SK-N-SH (cell line): ENCODE data around the gene TYW1.
"Not testable (repeated sequence)": the region's sequence is repeated elsewhere in the genome, so short reads cannot be mapped to it uniquely, and the experiment has no call there.

ENCODE experiments used
- JUND ChIP-seq: IDR thresholded peaks from 2 replicates; pipeline ENCODE4 v1.4.0; 2012
- POLR2AphosphoS5 ChIP-seq: IDR thresholded peaks from 2 replicates; pipeline ENCODE4 v1.6.1; 2012; ENCODE audit warnings: low read depth, low read length
- RAD21 ChIP-seq: IDR thresholded peaks from 2 replicates; pipeline ENCODE4 v1.6.1; 2012; ENCODE audit warnings: mild to moderate bottlenecking, low read length
- RFX5 ChIP-seq: IDR thresholded peaks from 2 replicates; pipeline ENCODE4 v1.6.1; 2012; ENCODE audit warnings: mild to moderate bottlenecking, improper control_type of control experiment, low read length
- TAF1 ChIP-seq: IDR thresholded peaks from 2 replicates; pipeline ENCODE4 v1.6.1; 2012; ENCODE audit warnings: low read depth, mild to moderate bottlenecking, low read length, moderate library complexity, borderline replicate concordance
- TCF12 ChIP-seq: IDR thresholded peaks from 2 replicates; pipeline ENCODE4 v1.4.0; 2012
- TF ChIP-seq, protein P1 (sequence below): fragments of 150-350 bp; IDR thresholded peaks from 2 replicates; pipeline ENCODE4 v1.6.1; 2017; ENCODE audit warnings: antibody characterized with exemption, low read length, low read depth, borderline replicate concordance
- TF ChIP-seq, protein P2 (sequence below): fragments of 200-600 bp; sonication (generic); IDR thresholded peaks from 2 replicates; pipeline ENCODE4 v1.6.1; 2017; ENCODE audit warnings: antibody characterized with exemption, mild to moderate bottlenecking, moderate library complexity
- TF ChIP-seq, protein P3 (sequence below): IDR thresholded peaks from 2 replicates; pipeline ENCODE4; 2012
- TF ChIP-seq, protein P4 (sequence below): IDR thresholded peaks from 2 replicates; pipeline ENCODE4 v1.6.1; 2012; ENCODE audit warnings: mild to moderate bottlenecking, low read depth, low read length, moderate library complexity

DNA sequence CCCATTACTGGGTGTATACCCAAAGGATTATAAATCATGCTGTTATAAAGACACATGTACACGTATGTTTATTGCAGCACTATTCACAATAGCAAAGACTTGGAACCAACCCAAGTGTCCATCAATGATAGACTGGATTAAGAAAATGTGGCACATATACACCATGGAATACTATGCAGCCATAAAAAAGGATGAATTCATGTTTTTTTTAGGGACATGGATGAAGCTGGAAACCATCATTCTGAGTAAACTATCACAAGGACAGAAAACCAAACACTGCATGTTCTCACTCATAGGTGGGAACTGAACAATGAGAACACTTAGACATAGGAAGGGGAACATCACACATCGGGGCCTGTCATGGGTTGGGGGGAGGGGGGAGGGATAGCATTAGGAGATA, 94.4 kb downstream of the TYW1 start:
- TF ChIP-seq, protein P1, sequence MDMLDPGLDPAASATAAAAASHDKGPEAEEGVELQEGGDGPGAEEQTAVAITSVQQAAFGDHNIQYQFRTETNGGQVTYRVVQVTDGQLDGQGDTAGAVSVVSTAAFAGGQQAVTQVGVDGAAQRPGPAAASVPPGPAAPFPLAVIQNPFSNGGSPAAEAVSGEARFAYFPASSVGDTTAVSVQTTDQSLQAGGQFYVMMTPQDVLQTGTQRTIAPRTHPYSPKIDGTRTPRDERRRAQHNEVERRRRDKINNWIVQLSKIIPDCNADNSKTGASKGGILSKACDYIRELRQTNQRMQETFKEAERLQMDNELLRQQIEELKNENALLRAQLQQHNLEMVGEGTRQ, result not testable (repeated sequence)
- TF ChIP-seq, protein P2, sequence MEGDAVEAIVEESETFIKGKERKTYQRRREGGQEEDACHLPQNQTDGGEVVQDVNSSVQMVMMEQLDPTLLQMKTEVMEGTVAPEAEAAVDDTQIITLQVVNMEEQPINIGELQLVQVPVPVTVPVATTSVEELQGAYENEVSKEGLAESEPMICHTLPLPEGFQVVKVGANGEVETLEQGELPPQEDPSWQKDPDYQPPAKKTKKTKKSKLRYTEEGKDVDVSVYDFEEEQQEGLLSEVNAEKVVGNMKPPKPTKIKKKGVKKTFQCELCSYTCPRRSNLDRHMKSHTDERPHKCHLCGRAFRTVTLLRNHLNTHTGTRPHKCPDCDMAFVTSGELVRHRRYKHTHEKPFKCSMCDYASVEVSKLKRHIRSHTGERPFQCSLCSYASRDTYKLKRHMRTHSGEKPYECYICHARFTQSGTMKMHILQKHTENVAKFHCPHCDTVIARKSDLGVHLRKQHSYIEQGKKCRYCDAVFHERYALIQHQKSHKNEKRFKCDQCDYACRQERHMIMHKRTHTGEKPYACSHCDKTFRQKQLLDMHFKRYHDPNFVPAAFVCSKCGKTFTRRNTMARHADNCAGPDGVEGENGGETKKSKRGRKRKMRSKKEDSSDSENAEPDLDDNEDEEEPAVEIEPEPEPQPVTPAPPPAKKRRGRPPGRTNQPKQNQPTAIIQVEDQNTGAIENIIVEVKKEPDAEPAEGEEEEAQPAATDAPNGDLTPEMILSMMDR, result not testable (repeated sequence)
- TF ChIP-seq JUND, TAF1, RAD21, RFX5, POLR2AphosphoS5, TCF12: not testable (repeated sequence)
- TF ChIP-seq, protein P3, sequence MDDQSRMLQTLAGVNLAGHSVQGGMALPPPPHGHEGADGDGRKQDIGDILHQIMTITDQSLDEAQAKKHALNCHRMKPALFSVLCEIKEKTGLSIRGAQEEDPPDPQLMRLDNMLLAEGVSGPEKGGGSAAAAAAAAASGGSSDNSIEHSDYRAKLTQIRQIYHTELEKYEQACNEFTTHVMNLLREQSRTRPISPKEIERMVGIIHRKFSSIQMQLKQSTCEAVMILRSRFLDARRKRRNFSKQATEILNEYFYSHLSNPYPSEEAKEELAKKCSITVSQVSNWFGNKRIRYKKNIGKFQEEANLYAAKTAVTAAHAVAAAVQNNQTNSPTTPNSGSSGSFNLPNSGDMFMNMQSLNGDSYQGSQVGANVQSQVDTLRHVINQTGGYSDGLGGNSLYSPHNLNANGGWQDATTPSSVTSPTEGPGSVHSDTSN, result not testable (repeated sequence)
- TF ChIP-seq, protein P4, sequence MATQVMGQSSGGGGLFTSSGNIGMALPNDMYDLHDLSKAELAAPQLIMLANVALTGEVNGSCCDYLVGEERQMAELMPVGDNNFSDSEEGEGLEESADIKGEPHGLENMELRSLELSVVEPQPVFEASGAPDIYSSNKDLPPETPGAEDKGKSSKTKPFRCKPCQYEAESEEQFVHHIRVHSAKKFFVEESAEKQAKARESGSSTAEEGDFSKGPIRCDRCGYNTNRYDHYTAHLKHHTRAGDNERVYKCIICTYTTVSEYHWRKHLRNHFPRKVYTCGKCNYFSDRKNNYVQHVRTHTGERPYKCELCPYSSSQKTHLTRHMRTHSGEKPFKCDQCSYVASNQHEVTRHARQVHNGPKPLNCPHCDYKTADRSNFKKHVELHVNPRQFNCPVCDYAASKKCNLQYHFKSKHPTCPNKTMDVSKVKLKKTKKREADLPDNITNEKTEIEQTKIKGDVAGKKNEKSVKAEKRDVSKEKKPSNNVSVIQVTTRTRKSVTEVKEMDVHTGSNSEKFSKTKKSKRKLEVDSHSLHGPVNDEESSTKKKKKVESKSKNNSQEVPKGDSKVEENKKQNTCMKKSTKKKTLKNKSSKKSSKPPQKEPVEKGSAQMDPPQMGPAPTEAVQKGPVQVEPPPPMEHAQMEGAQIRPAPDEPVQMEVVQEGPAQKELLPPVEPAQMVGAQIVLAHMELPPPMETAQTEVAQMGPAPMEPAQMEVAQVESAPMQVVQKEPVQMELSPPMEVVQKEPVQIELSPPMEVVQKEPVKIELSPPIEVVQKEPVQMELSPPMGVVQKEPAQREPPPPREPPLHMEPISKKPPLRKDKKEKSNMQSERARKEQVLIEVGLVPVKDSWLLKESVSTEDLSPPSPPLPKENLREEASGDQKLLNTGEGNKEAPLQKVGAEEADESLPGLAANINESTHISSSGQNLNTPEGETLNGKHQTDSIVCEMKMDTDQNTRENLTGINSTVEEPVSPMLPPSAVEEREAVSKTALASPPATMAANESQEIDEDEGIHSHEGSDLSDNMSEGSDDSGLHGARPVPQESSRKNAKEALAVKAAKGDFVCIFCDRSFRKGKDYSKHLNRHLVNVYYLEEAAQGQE, result not testable (repeated sequence)
